SH-SY5Y (cell line): ENCODE results near the gene DOCK4.

ENCODE experiments used
- GATA2 ChIP-seq: IDR thresholded peaks from 2 replicates; pipeline ENCODE4 v1.6.1; 2011; ENCODE audit warnings: mild to moderate bottlenecking, low read depth, low read length
- GATA3 ChIP-seq: IDR thresholded peaks from 2 replicates; pipeline ENCODE4 v1.6.1; 2011; ENCODE audit warnings: low read depth, mild to moderate bottlenecking, low read length, moderate library complexity

DNA sequence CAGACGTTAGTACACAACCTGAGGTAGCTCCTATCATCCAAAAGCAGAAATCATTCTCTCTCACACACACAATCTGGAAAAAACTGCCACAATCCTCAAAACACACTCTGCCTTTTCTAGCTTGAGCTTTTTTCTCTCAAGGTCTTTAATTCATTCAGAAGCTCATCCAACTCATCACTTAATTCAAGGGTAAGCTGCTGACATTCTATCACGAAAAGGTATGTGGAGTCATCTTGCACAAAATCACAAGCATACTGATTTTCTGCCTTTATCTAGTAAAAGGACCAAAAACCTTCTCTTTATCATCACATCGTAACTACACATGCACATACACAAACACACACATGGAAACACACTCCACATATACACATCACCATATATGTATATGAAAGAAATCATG, 32.0 kb downstream of the DOCK4 start:
- no peak for TF ChIP-seq GATA3
- no peak for TF ChIP-seq GATA2
